IPS-18a (cell line): ENCODE measurements around the gene NSUN4.
A peak's percentile ranks its signal among the peaks of the same experiment; 100 is the strongest.
"Not testable (repeated sequence)": the region's sequence is repeated elsewhere in the genome, so short reads cannot be mapped to it uniquely, and the experiment has no call there.

Source experiments
- H3K27ac ChIP-seq: one replicate; pipeline ENCODE4 v1.5.1; 2013; ENCODE audit warnings: low read length
- H3K27me3 ChIP-seq: one replicate; pipeline ENCODE4 v1.6.1; 2013; ENCODE audit warnings: mild to moderate bottlenecking, low read length; ENCODE audit not compliant: control insufficient read depth, insufficient read depth
- H3K36me3 ChIP-seq: one replicate; pipeline ENCODE4 v1.6.1; 2013; ENCODE audit warnings: low read depth, low read length; ENCODE audit not compliant: control insufficient read depth
- H3K4me1 ChIP-seq: one replicate; pipeline ENCODE4 v1.6.1; 2013; ENCODE audit warnings: low read depth, low read length; ENCODE audit not compliant: control insufficient read depth
- H3K4me3 ChIP-seq: one replicate; pipeline ENCODE4 v1.5.1; 2013; ENCODE audit warnings: low read length
- H3K9ac ChIP-seq: one replicate; pipeline ENCODE4 v1.6.1; 2013; ENCODE audit warnings: mild to moderate bottlenecking, low read length, moderate library complexity
- H3K9me3 ChIP-seq: one replicate; pipeline ENCODE4 v1.6.1; 2013; ENCODE audit warnings: low read depth, low read length; ENCODE audit not compliant: control insufficient read depth

NSUN4 gene

GRCh38 chr1:46331786-46332540, 8.6 kb upstream of the NSUN4 start:
- not testable (repeated sequence) for H3K27ac ChIP-seq, H3K9ac ChIP-seq, H3K4me3 ChIP-seq, H3K9me3 ChIP-seq, H3K36me3 ChIP-seq, H3K4me1 ChIP-seq, H3K27me3 ChIP-seq

GRCh38 chr1:46333300-46334029, 7.1 kb upstream of the NSUN4 start:
- no peak overlapping the region for H3K27ac ChIP-seq
- no peak overlapping the region for H3K4me3 ChIP-seq
- H3K4me1 ChIP-seq, result peaks cover 3% of the 10 kb centered on the region

GRCh38 chr1:46334030-46334384, 6.6 kb upstream of the NSUN4 start:
- H3K9me3 ChIP-seq, result no peaks in the 10 kb centered on the region
- no peaks in the 10 kb centered on the region for H3K27me3 ChIP-seq
- peaks cover 3% of the 10 kb centered on the region for H3K4me1 ChIP-seq
- H3K4me3 ChIP-seq, result no peak overlapping the region
- no peak overlapping the region for H3K27ac ChIP-seq
- H3K36me3 ChIP-seq, result no peaks in the 10 kb centered on the region
- no peak overlapping the region for H3K9ac ChIP-seq

More at GRCh38 chr1:46333300-46334029, 7.1 kb upstream of the NSUN4 start:
- Histone ChIP-seq H3K36me3 (no peaks in the 10 kb centered on the region), H3K27me3 (no peaks in the 10 kb centered on the region), H3K9ac (no peak overlapping the region), H3K9me3 (no peaks in the 10 kb centered on the region)

GRCh38 chr1:46335081-46335480, 5.5 kb upstream of the NSUN4 start:
- H3K9ac ChIP-seq, result no peak overlapping the region
- H3K9me3 ChIP-seq, result no peaks in the 10 kb centered on the region
- H3K27me3 ChIP-seq, result no peaks in the 10 kb centered on the region
- no peaks in the 10 kb centered on the region for H3K36me3 ChIP-seq
- H3K27ac ChIP-seq, result no peak overlapping the region
- H3K4me1 ChIP-seq, result peaks cover 3% of the 10 kb centered on the region
- no peak overlapping the region for H3K4me3 ChIP-seq

GRCh38 chr1:46337409-46337808, 3.2 kb upstream of the NSUN4 start:
- H3K9ac ChIP-seq, H3K4me1 ChIP-seq, H3K36me3 ChIP-seq: not testable (repeated sequence)

GRCh38 chr1:46341222-46342083, 846 bp downstream of the NSUN4 start:
- peak overlapping the region; percentile 94 for H3K4me3 ChIP-seq
- peak overlapping the region; percentile 96 for H3K27ac ChIP-seq
- H3K9ac ChIP-seq, result peak overlapping the region; percentile 87
- H3K9me3 ChIP-seq, result no peaks in the 10 kb centered on the region
- peaks cover 10% of the 10 kb centered on the region for H3K36me3 ChIP-seq
- peaks cover 3% of the 10 kb centered on the region for H3K4me1 ChIP-seq
- no peaks in the 10 kb centered on the region for H3K27me3 ChIP-seq

More at GRCh38 chr1:46337409-46337808, 3.2 kb upstream of the NSUN4 start:
- H3K27ac ChIP-seq, H3K9me3 ChIP-seq, H3K27me3 ChIP-seq, H3K4me3 ChIP-seq: not testable (repeated sequence)

- Histone ChIP-seq H3K4me1 (peaks cover 3% of the 10 kb centered on the region), H3K4me3 (peak overlapping the region; percentile 94), H3K27me3 (no peaks in the 10 kb centered on the region), H3K36me3 (peaks cover 16% of the 10 kb centered on the region), H3K9ac (no peak overlapping the region), H3K9me3 (no peaks in the 10 kb centered on the region), H3K27ac (no peak overlapping the region)
Measured at GRCh38 chr1:46342084-46342656, 1.6 kb downstream of the NSUN4 start.

- H3K9ac ChIP-seq, result no peak overlapping the region
- H3K4me3 ChIP-seq, result no peak overlapping the region
- H3K36me3 ChIP-seq, result peaks cover 20% of the 10 kb centered on the region
Measured at GRCh38 chr1:46342677-46343350, 2.2 kb downstream of the NSUN4 start.

GRCh38 chr1:46343351-46343695, 2.7 kb downstream of the NSUN4 start:
- H3K4me1 ChIP-seq, result peaks cover 3% of the 10 kb centered on the region
- no peak overlapping the region for H3K27ac ChIP-seq
- H3K36me3 ChIP-seq, result peaks cover 20% of the 10 kb centered on the region
- H3K9ac ChIP-seq, result no peak overlapping the region
- no peaks in the 10 kb centered on the region for H3K9me3 ChIP-seq
- H3K27me3 ChIP-seq, result no peaks in the 10 kb centered on the region
- no peak overlapping the region for H3K4me3 ChIP-seq

More at GRCh38 chr1:46342677-46343350, 2.2 kb downstream of the NSUN4 start:
- Histone ChIP-seq H3K9me3 (no peaks in the 10 kb centered on the region), H3K27me3 (no peaks in the 10 kb centered on the region), H3K4me1 (peaks cover 3% of the 10 kb centered on the region), H3K27ac (no peak overlapping the region)

- Histone ChIP-seq H3K27ac (no peak overlapping the region), H3K9ac (no peak overlapping the region), H3K36me3 (peaks cover 20% of the 10 kb centered on the region), H3K27me3 (no peaks in the 10 kb centered on the region), H3K9me3 (no peaks in the 10 kb centered on the region), H3K4me3 (no peak overlapping the region), H3K4me1 (peaks cover 3% of the 10 kb centered on the region)
Measured at GRCh38 chr1:46343705-46344104, 3.1 kb downstream of the NSUN4 start.

- H3K27ac ChIP-seq, result no peak overlapping the region
- H3K4me1 ChIP-seq, result peaks cover 2% of the 10 kb centered on the region
- H3K4me3 ChIP-seq, result no peak overlapping the region
- H3K9me3 ChIP-seq, result no peaks in the 10 kb centered on the region
- H3K36me3 ChIP-seq, result peaks cover 23% of the 10 kb centered on the region
- H3K27me3 ChIP-seq, result no peaks in the 10 kb centered on the region
- no peak overlapping the region for H3K9ac ChIP-seq
Measured at GRCh38 chr1:46344481-46344880, 3.9 kb downstream of the NSUN4 start.
